Neural progenitor cell (in vitro differentiated cells): ENCODE data around the gene PAX9. TPM values are rescaled to one million over a fixed set of nuclear protein-coding genes. Genes with fewer than 3 reads are reported as not detected.
A peak's percentile ranks its signal among the peaks of the same experiment; 100 is the strongest.

ENCODE experiments used
- DNase-seq: peaks from one replicate; pipeline ENCODE4 v3.0.0-alpha.2; 2016; ENCODE audit warnings: low spot score
- H2AFZ ChIP-seq: fragments of 200-600 bp; sonication (generic); replicated peaks from 2 replicates; pipeline ENCODE4 v1.6.1; 2016; ENCODE audit warnings: antibody characterized with exemption
- H3F3A ChIP-seq: fragments of 200-600 bp; sonication (generic); 2 replicates; pipeline ENCODE4 v1.6.1; 2016; ENCODE audit warnings: antibody characterized with exemption, low read depth
- H3K27ac ChIP-seq: fragments of 200-600 bp; sonication (generic); 2 replicates; pipeline ENCODE4 v1.5.1; 2016; ENCODE audit warnings: mild to moderate bottlenecking
- H3K27me3 ChIP-seq: fragments of 200-600 bp; sonication (generic); 2 replicates; pipeline ENCODE4 v1.6.1; 2016; ENCODE audit warnings: mild to moderate bottlenecking, moderate library complexity
- H3K36me3 ChIP-seq: fragments of 200-600 bp; sonication (generic); 2 replicates; pipeline ENCODE4 v1.5.1; 2016
- H3K4me1 ChIP-seq: fragments of 200-600 bp; sonication (generic); 2 replicates; pipeline ENCODE4 v1.6.1; 2016; ENCODE audit warnings: mixed run types
- H3K4me2 ChIP-seq: fragments of 200-600 bp; sonication (generic); 2 replicates; pipeline ENCODE4 v1.6.1; 2016
- H3K4me3 ChIP-seq: fragments of 200-600 bp; sonication (generic); 2 replicates; pipeline ENCODE4 v1.5.1; 2016
- H3K79me2 ChIP-seq: fragments of 200-600 bp; sonication (generic); 2 replicates; pipeline ENCODE4 v1.6.1; 2016; ENCODE audit warnings: low read depth
- H3K9ac ChIP-seq: fragments of 200-600 bp; sonication (generic); 2 replicates; pipeline ENCODE4 v1.6.1; 2016
- H3K9me3 ChIP-seq: fragments of 200-600 bp; sonication (generic); 2 replicates; pipeline ENCODE4 v1.5.1; 2016; ENCODE audit warnings: low read depth
- H4K20me1 ChIP-seq: fragments of 200-600 bp; sonication (generic); 2 replicates; pipeline ENCODE4 v1.6.1; 2016; ENCODE audit warnings: low read depth
- H3K27ac Mint-ChIP-seq: 3 replicates; pipeline ENCODE4 v1.8.0; 2021; ENCODE audit warnings: mixed read lengths
- H3K27me3 Mint-ChIP-seq: 2 replicates; pipeline ENCODE4 v1.8.0; 2022; ENCODE audit warnings: low read depth, mild to moderate bottlenecking, inconsistent platforms, moderate library complexity, mixed read lengths; ENCODE audit not compliant: insufficient read depth
- H3K36me3 Mint-ChIP-seq: 3 replicates; pipeline ENCODE4 v1.8.0; 2021; ENCODE audit warnings: mixed read lengths
- H3K4me1 Mint-ChIP-seq: 3 replicates; pipeline ENCODE4 v1.8.0; 2021; ENCODE audit warnings: mixed read lengths
- H3K4me3 Mint-ChIP-seq: 3 replicates; pipeline ENCODE4 v1.8.0; 2021; ENCODE audit warnings: mild to moderate bottlenecking, moderate library complexity, mixed read lengths
- H3K9me3 Mint-ChIP-seq: 3 replicates; pipeline ENCODE4 v1.8.0; 2020; ENCODE audit warnings: mixed read lengths
- EZH2 ChIP-seq: fragments of 200-600 bp; sonication (generic); IDR thresholded peaks from 2 replicates; pipeline ENCODE4 v1.6.1; 2017; ENCODE audit warnings: antibody characterized with exemption, mild to moderate bottlenecking, moderate library complexity
- EZH2phosphoT487 ChIP-seq: fragments of 200-600 bp; sonication (generic); IDR thresholded peaks from 2 replicates; pipeline ENCODE4 v1.6.1; 2017; ENCODE audit warnings: antibody characterized with exemption
- total RNA-seq: library from RNA; depleted of rRNA; stranded (reverse); fragments of >200 nt; gene quantifications from 2 replicates; pipeline ENCODE4 v1.2.3, GENCODE V29; 2015; ENCODE audit warnings: low replicate concordance
- TF ChIP-seq, protein P1 (sequence below): fragments of 200-600 bp; sonication (generic); IDR thresholded peaks from 2 replicates; pipeline ENCODE4 v1.5.1; 2017; ENCODE audit warnings: antibody characterized with exemption, mild to moderate bottlenecking

Gene PAX9
- total RNA-seq, 1 donor from 2014 or later: not detected

DNA sequence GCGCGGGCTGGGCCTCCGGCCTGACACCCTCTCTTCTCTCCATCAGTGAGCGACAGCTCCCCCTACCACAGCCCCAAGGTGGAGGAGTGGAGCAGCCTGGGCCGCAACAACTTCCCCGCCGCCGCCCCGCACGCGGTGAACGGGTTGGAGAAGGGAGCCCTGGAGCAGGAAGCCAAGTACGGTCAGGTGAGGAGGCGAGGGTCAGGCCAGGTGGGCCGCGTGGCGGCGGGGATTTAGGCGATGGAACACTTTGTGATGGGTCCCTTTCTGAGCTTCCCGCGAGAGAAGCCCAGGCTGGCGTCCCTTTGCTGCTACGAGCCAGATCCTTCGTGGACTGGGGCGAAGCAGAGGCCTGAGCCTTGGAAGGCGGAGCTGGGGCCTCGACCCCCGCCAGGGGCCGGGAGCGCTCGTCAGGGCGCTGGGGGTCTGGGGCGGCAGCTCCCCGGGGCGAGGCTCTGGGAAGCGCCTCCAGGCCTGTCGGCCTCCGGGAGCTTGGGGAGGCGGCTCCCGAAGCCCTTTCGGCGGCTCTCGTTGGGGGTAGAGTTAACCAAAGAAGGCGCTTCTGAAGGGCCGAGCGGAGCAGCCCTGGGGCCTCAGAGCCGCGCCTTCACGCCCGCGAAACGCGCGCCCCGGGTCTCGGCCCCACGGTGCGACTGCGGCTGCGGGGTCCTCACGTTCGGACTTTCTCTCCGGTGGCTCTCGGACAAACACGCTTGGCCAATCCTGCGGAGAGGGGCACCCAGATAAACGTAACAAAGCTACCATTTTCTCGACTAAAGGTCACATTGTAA, 5.0 kb downstream of the PAX9 start:
- H3K9ac ChIP-seq: no peak overlapping the region
- H3K4me3 ChIP-seq: peak overlapping the region; percentile 42
- peaks cover 74% of the 10 kb centered on the region for H4K20me1 ChIP-seq
- H3F3A ChIP-seq: peaks cover 13% of the 10 kb centered on the region
- no peaks in the 10 kb centered on the region for H3K36me3 ChIP-seq
- H3K9me3 Mint-ChIP-seq: no peaks in the 10 kb centered on the region
- TF ChIP-seq, protein P1, sequence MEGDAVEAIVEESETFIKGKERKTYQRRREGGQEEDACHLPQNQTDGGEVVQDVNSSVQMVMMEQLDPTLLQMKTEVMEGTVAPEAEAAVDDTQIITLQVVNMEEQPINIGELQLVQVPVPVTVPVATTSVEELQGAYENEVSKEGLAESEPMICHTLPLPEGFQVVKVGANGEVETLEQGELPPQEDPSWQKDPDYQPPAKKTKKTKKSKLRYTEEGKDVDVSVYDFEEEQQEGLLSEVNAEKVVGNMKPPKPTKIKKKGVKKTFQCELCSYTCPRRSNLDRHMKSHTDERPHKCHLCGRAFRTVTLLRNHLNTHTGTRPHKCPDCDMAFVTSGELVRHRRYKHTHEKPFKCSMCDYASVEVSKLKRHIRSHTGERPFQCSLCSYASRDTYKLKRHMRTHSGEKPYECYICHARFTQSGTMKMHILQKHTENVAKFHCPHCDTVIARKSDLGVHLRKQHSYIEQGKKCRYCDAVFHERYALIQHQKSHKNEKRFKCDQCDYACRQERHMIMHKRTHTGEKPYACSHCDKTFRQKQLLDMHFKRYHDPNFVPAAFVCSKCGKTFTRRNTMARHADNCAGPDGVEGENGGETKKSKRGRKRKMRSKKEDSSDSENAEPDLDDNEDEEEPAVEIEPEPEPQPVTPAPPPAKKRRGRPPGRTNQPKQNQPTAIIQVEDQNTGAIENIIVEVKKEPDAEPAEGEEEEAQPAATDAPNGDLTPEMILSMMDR: peak; percentile 42
- peak; percentile 95 for TF ChIP-seq EZH2
- TF ChIP-seq EZH2phosphoT487: peak; percentile 95
- H3K9me3 ChIP-seq: no peaks in the 10 kb centered on the region
- H3K4me2 ChIP-seq: peak overlapping the region; percentile 77
- no peak overlapping the region for H3K27ac Mint-ChIP-seq
- H3K36me3 Mint-ChIP-seq: no peaks in the 10 kb centered on the region
- peaks cover 18% of the 10 kb centered on the region for H3K4me1 Mint-ChIP-seq
- peaks cover 9% of the 10 kb centered on the region for H3K4me1 ChIP-seq
- H2AFZ ChIP-seq: peak overlapping the region; percentile 78
- peaks cover 100% of the 10 kb centered on the region for H3K27me3 ChIP-seq
- H3K27ac ChIP-seq: no peak overlapping the region
- DNase-seq: peak; percentile 75
- H3K27me3 Mint-ChIP-seq: peaks cover 69% of the 10 kb centered on the region
- H3K79me2 ChIP-seq: no peaks in the 10 kb centered on the region
- peak overlapping the region; percentile 27 for H3K4me3 Mint-ChIP-seq

DNA sequence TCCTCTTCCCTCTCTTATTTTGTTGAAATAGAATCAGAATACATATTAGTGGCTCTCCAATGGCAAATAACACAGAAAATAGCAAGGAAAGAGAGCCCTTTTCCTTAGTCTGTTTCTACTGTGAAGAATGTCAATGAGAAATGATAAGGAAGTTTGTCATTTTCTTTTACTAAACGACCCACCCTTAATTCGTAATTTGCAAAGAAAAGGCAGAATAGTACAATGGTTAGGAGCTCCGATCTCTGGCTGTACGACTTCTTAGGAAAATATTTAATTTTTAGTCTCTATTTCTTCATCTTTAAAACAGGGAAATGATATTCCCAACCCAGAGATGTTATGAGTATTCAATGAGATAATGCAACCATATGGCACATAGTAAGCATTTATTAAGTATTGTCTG, 6.0 kb downstream of the PAX9 start:
- no peak overlapping the region for H3K9ac ChIP-seq
- Mint-ChIP-seq H3K27ac (no peak overlapping the region), H3K9me3 (no peaks in the 10 kb centered on the region), H3K36me3 (no peaks in the 10 kb centered on the region), H3K4me3 (no peak overlapping the region), H3K4me1 (peaks cover 10% of the 10 kb centered on the region), H3K27me3 (peaks cover 58% of the 10 kb centered on the region)
- peaks cover 9% of the 10 kb centered on the region for H3K4me1 ChIP-seq
- no peak overlapping the region for H3K4me2 ChIP-seq
- H3K36me3 ChIP-seq: no peaks in the 10 kb centered on the region
- peaks cover 100% of the 10 kb centered on the region for H3K27me3 ChIP-seq
- no peak for DNase-seq
- no peak for TF ChIP-seq EZH2
- TF ChIP-seq EZH2phosphoT487: no peak
- TF ChIP-seq, protein P1: no peak
- peaks cover 6% of the 10 kb centered on the region for H3F3A ChIP-seq
- H3K4me3 ChIP-seq: no peak overlapping the region
- H3K27ac ChIP-seq: no peak overlapping the region
- H2AFZ ChIP-seq: no peak overlapping the region
- no peaks in the 10 kb centered on the region for H3K79me2 ChIP-seq
- peaks cover 64% of the 10 kb centered on the region for H4K20me1 ChIP-seq
- H3K9me3 ChIP-seq: no peaks in the 10 kb centered on the region

DNA sequence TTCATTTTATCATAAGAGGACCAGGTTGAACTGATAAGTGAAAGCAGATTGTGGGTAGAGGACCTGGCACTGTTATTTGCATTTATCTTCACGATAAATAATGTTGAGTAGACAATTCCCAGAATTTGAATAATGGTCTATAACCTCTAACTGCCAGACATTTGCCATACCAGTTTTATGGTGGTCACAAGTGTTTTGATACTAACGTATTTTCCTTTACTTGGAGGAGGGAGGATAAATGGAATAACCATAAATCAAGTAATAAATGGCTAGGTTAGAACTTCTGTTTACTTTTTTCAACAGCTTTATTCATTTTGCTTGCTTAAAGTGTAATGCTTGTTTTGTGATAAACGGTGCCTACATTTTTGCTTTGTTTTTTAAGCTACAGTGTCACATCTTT, 9.5 kb downstream of the PAX9 start:
- Histone ChIP-seq H3K36me3 (no peaks in the 10 kb centered on the region), H3K9me3 (no peaks in the 10 kb centered on the region), H4K20me1 (peaks cover 29% of the 10 kb centered on the region), H3F3A (peaks cover 6% of the 10 kb centered on the region), H3K4me3 (no peak overlapping the region), H3K4me2 (no peak overlapping the region), H2AFZ (no peak overlapping the region), H3K9ac (no peak overlapping the region), H3K27me3 (peaks cover 100% of the 10 kb centered on the region), H3K27ac (no peak overlapping the region), H3K79me2 (no peaks in the 10 kb centered on the region), H3K4me1 (peaks cover 13% of the 10 kb centered on the region)
- Mint-ChIP-seq H3K4me3 (no peak overlapping the region), H3K27me3 (peaks cover 33% of the 10 kb centered on the region), H3K9me3 (no peaks in the 10 kb centered on the region), H3K4me1 (peaks cover 3% of the 10 kb centered on the region), H3K36me3 (no peaks in the 10 kb centered on the region), H3K27ac (no peak overlapping the region)
- DNase-seq: no peak
- TF ChIP-seq, protein P1: no peak
- TF ChIP-seq EZH2phosphoT487 (no peak), EZH2 (no peak)
